H9 (cell line): ENCODE data around the gene C5orf15. TPM values are rescaled to one million over a fixed set of nuclear protein-coding genes. Genes with fewer than 3 reads are reported as not detected.

Source experiments
- DNase-seq: peaks from one replicate; pipeline ENCODE4 v3.0.0-alpha.2; 2017
- H2AFZ ChIP-seq: one replicate; pipeline ENCODE4 v1.6.1; 2013; ENCODE audit warnings: mild to moderate bottlenecking, low read length, control low read depth, moderate library complexity
- H2AK5ac ChIP-seq: 2 replicates; pipeline ENCODE4 v1.6.1; 2013; ENCODE audit warnings: low read length, control low read depth, mixed read lengths; ENCODE audit not compliant: insufficient read length
- H2BK120ac ChIP-seq: one replicate; pipeline ENCODE4 v1.6.1; 2013; ENCODE audit warnings: low read depth, mild to moderate bottlenecking, low read length, control low read depth, inconsistent platforms; ENCODE audit not compliant: poor library complexity, severe bottlenecking
- H2BK12ac ChIP-seq: 2 replicates; pipeline ENCODE4 v1.6.1; 2013; ENCODE audit warnings: low read length, control low read depth, mixed read lengths, low read depth; ENCODE audit not compliant: insufficient read length
- H2BK15ac ChIP-seq: 2 replicates; pipeline ENCODE4 v1.6.1; 2013; ENCODE audit warnings: low read depth, low read length, control low read depth
- H2BK20ac ChIP-seq: one replicate; pipeline ENCODE4 v1.6.1; 2013; ENCODE audit warnings: low read depth, mild to moderate bottlenecking, low read length, control low read depth, inconsistent platforms; ENCODE audit not compliant: poor library complexity, severe bottlenecking
- H2BK5ac ChIP-seq: 2 replicates; pipeline ENCODE4 v1.6.1; 2013; ENCODE audit warnings: low read length, control low read depth, mixed read lengths; ENCODE audit not compliant: insufficient read length
- H3K14ac ChIP-seq: 2 replicates; pipeline ENCODE4 v1.6.1; 2013; ENCODE audit warnings: low read length, control low read depth; ENCODE audit not compliant: insufficient read depth
- H3K18ac ChIP-seq: 2 replicates; pipeline ENCODE4 v1.6.1; 2013; ENCODE audit warnings: low read depth, mild to moderate bottlenecking, mixed read lengths, low read length, control low read depth; ENCODE audit not compliant: insufficient read length
- H3K23ac ChIP-seq: 2 replicates; pipeline ENCODE4 v1.6.1; 2013; ENCODE audit warnings: low read length, control low read depth, mixed read lengths, low read depth; ENCODE audit not compliant: insufficient read length
- H3K23me2 ChIP-seq: 2 replicates; pipeline ENCODE4 v1.6.1; 2013; ENCODE audit warnings: low read depth, mild to moderate bottlenecking, mixed read lengths, low read length, control low read depth; ENCODE audit not compliant: insufficient read length, poor library complexity, severe bottlenecking
- H3K27ac ChIP-seq: 2 replicates; pipeline ENCODE4 v1.5.1; 2013; ENCODE audit warnings: low read length, control low read depth, mixed read lengths, low read depth; ENCODE audit not compliant: insufficient read length
- H3K27me3 ChIP-seq: 2 replicates; pipeline ENCODE4 v1.6.1; 2013; ENCODE audit warnings: low read length, control low read depth, inconsistent platforms; ENCODE audit not compliant: insufficient read depth
- H3K4ac ChIP-seq: 2 replicates; pipeline ENCODE4 v1.6.1; 2013; ENCODE audit warnings: low read depth, mild to moderate bottlenecking, control low read depth, inconsistent platforms, low read length, moderate library complexity
- H3K4me1 ChIP-seq: 2 replicates; pipeline ENCODE4 v1.6.1; 2013; ENCODE audit warnings: low read length, control low read depth, inconsistent platforms; ENCODE audit not compliant: insufficient read depth
- H3K4me2 ChIP-seq: 2 replicates; pipeline ENCODE4 v1.6.1; 2013; ENCODE audit warnings: low read length, control low read depth, mixed read lengths; ENCODE audit not compliant: insufficient read length, insufficient read depth
- H3K56ac ChIP-seq: 2 replicates; pipeline ENCODE4 v1.6.1; 2013; ENCODE audit warnings: low read depth, mild to moderate bottlenecking, mixed read lengths, low read length, control low read depth; ENCODE audit not compliant: insufficient read length
- H3K79me1 ChIP-seq: 2 replicates; pipeline ENCODE4 v1.6.1; 2013; ENCODE audit warnings: low read depth, mild to moderate bottlenecking, moderate library complexity, low read length, control low read depth, inconsistent platforms; ENCODE audit not compliant: insufficient read depth, poor library complexity, severe bottlenecking
- H3K79me2 ChIP-seq: 2 replicates; pipeline ENCODE4 v1.6.1; 2013; ENCODE audit warnings: low read length, control low read depth, inconsistent platforms; ENCODE audit not compliant: insufficient read depth
- H3K9ac ChIP-seq: 2 replicates; pipeline ENCODE4 v1.6.1; 2013; ENCODE audit warnings: low read length, control low read depth, mixed read lengths; ENCODE audit not compliant: insufficient read length; ENCODE audit errors: extremely low read depth
- H3K9me3 ChIP-seq: one replicate; pipeline ENCODE4 v1.6.1; 2013; ENCODE audit warnings: low read depth, low read length, inconsistent platforms; ENCODE audit not compliant: control insufficient read depth
- H3T11ph ChIP-seq: one replicate; pipeline ENCODE4 v1.6.1; 2013; ENCODE audit warnings: mild to moderate bottlenecking, low read length, control low read depth, inconsistent platforms
- H4K20me1 ChIP-seq: one replicate; pipeline ENCODE4 v1.6.1; 2013; ENCODE audit not compliant: control insufficient read depth, insufficient read length, insufficient read depth
- H4K5ac ChIP-seq: 2 replicates; pipeline ENCODE4 v1.6.1; 2013; ENCODE audit warnings: low read depth, mild to moderate bottlenecking, mixed read lengths, low read length, control low read depth; ENCODE audit not compliant: insufficient read length
- H4K8ac ChIP-seq: replicated peaks from 2 replicates; pipeline ENCODE4 v1.6.1; 2013; ENCODE audit warnings: low read length, control low read depth, mixed read lengths, low read depth; ENCODE audit not compliant: insufficient read length
- H4K91ac ChIP-seq: 2 replicates; pipeline ENCODE4 v1.6.1; 2013; ENCODE audit warnings: low read depth, mild to moderate bottlenecking, moderate library complexity, mixed read lengths, low read length, control low read depth; ENCODE audit not compliant: insufficient read length
- H3K27ac Mint-ChIP-seq, 3 experiments: 2 replicates in 2 of 3; 3 replicates in 1 of 3; pipeline ENCODE4 v1.8.0; 2020 to 2021; ENCODE audit warnings: mixed read lengths in 3 of 3, mild to moderate bottlenecking in 1 of 3, moderate library complexity in 1 of 3
- H3K27me3 Mint-ChIP-seq: 2 replicates; pipeline ENCODE4 v1.8.0; 2021; ENCODE audit warnings: low read depth, mild to moderate bottlenecking, moderate library complexity, mixed read lengths
- H3K36me3 Mint-ChIP-seq, 3 experiments: 2 replicates in 2 of 3; 3 replicates in 1 of 3; pipeline ENCODE4 v1.8.0; 2020 to 2021; ENCODE audit warnings: low read depth in 3 of 3, mixed read lengths in 3 of 3; ENCODE audit not compliant: insufficient read depth in 1 of 3
- H3K4me1 Mint-ChIP-seq, 2 experiments: 2 replicates each; pipeline ENCODE4 v1.8.0; 2020; ENCODE audit warnings: mixed read lengths in 2 of 2
- H3K4me3 Mint-ChIP-seq, 2 experiments: 2 replicates in 1 of 2; 3 replicates in 1 of 2; pipeline ENCODE4 v1.8.0; 2020 to 2021; ENCODE audit warnings: mild to moderate bottlenecking in 2 of 2, mixed read lengths in 2 of 2, moderate library complexity in 1 of 2
- H3K9me3 Mint-ChIP-seq, 2 experiments: 2 replicates in 1 of 2; 3 replicates in 1 of 2; pipeline ENCODE4 v1.8.0; 2020; ENCODE audit warnings: mild to moderate bottlenecking in 2 of 2, mixed read lengths in 2 of 2, moderate library complexity in 1 of 2
- CTCF ChIP-seq: fragments of 200-600 bp; sonication (generic); conservative IDR thresholded peaks from 3 replicates; pipeline ENCODE4 v1.8.0; 2021; ENCODE audit warnings: antibody characterized with exemption, mild to moderate bottlenecking
- WGBS: extraction: QIAGEN DNeasy Blood & Tissue Kit; methylation state at CpG from one replicate; pipeline ENCODE4 v1.1.7; 2013; ENCODE audit warnings: missing lambda C conversion rate, low lambda C conversion rate, mixed read lengths; ENCODE audit not compliant: insufficient read length; ENCODE audit errors: extremely low coverage; 5-methylcytosine and 5-hydroxymethylcytosine counted together
- total RNA-seq: library from RNA; stranded (reverse); gene quantifications from 2 replicates; pipeline ENCODE4 v1.2.1, GENCODE V29; 2021

The C5orf15 gene
- total RNA-seq, 1 experiment from 2014 or later, result 33.4 TPM

- Histone ChIP-seq H2BK12ac (no peak overlapping the region), H3K4ac (no peak overlapping the region), H2BK5ac (no peak overlapping the region), H2BK120ac (no peak overlapping the region), H3K56ac (no peak overlapping the region), H3K14ac (no peak overlapping the region), H3K27ac (no peak overlapping the region), H3K23ac (no peak overlapping the region), H3K4me1 (no peaks in the 10 kb centered on the region), H3K9ac (no peak overlapping the region), H2AFZ (no peak overlapping the region), H3K23me2 (no peaks in the 10 kb centered on the region), H3K27me3 (no peaks in the 10 kb centered on the region), H2AK5ac (no peak overlapping the region), H3K79me2 (no peaks in the 10 kb centered on the region), H3K79me1 (no peaks in the 10 kb centered on the region), H4K91ac (no peak overlapping the region), H4K8ac (no peak overlapping the region), H3K9me3 (no peaks in the 10 kb centered on the region), H3T11ph (no peak overlapping the region), H4K20me1 (no peaks in the 10 kb centered on the region), H3K4me2 (no peak overlapping the region), H3K18ac (no peak overlapping the region), H2BK20ac (no peak overlapping the region), H4K5ac (no peak overlapping the region), H2BK15ac (no peak overlapping the region)
- Mint-ChIP-seq H3K27ac (0 out of 7 replicates have a peak overlapping the region, but pooled peaks of 1 of the 3 experiments have one; percentile 6), H3K4me1 (peaks cover 6 to 15% of the 10 kb centered on the region in 2 experiments; a peak in 3 of 4 replicates), H3K4me3 (no peak overlapping the region), H3K9me3 (peaks cover 9 to 10% of the 10 kb centered on the region in 2 experiments; a peak in 4 of 5 replicates), H3K36me3 (no peaks in the 10 kb centered on the region; a peak in 2 of 7 replicates), H3K27me3 (no peaks in the 10 kb centered on the region; the same call in 1 of the 2 replicates)
- DNase-seq, result no peak
- TF ChIP-seq CTCF, result no peak
- no CpG with 5 or more reads among the region's 3 CpGs for WGBS
These were observed 29.5 kb downstream of the C5orf15 start for GRCh38 chr5:133938929-133939328.
